ENCODE measurements around the gene RPS3A. TPM values are rescaled to one million over a fixed set of nuclear protein-coding genes. Genes with fewer than 3 reads are reported as not detected.

RPS3A gene
- total and polyA plus RNA-seq, 2 of the 13 experiments (the other 11 are each of a cell fraction or from before 2014, with no cell fraction given), result 3,332 to 3,626 TPM

DNA sequence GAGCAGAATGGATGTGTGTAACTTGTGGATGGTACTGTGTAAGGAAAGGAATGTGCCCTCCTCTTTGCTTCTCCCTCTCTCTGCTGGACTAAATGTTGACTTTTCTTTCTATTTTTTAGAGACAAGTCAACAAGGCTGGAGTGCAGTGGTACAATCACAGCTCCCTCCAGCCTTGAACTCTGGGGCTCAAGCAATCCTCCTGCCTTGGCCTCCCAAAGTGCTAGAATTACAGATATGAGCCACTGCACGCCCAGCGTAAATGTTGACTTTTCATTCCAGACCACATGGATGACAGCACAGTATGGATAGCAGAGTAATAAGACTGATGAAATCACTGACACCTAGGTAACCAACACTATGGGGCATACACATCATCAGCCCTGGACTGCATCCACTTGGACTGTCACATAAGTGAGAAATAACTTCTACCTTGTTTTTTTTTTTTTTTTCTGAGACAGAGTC lies 5.1 kb upstream of the RPS3A start (continued):
- TF ChIP-seq ZBTB40 (IDR thresholded peaks at IDR 0.05) (no peak), ZBTB40 (CRISPR knock-in tag; IDR thresholded peaks at IDR 0.05) (no peak), ZNF180 (CRISPR knock-in tag; IDR thresholded peaks at IDR 0.05; ENCODE audit: borderline replicate concordance, low read depth) (no peak), NR2F1 (CRISPR knock-in tag; IDR thresholded peaks at IDR 0.05) (peak in 1 of 2 experiments; percentile 65; a peak in 2 of 4 replicates), HDAC1 (CRISPR knock-in tag; IDR thresholded peaks at IDR 0.05) (peak; percentile 92), ZNF7 (CRISPR knock-in tag; IDR thresholded peaks at IDR 0.05) (peak; percentile 71; the same call in 1 of the 2 replicates), ZNF101 (CRISPR knock-in tag; IDR thresholded peaks at IDR 0.05; ENCODE audit: borderline replicate concordance, low read depth) (no peak), ZKSCAN8 (CRISPR knock-in tag; IDR thresholded peaks at IDR 0.05; ENCODE audit: borderline replicate concordance) (peak; percentile 87; the same call in 1 of the 2 replicates), ADNP (CRISPR knock-in tag; IDR thresholded peaks at IDR 0.05) (peak; percentile 97), FOXJ3 (CRISPR knock-in tag; IDR thresholded peaks at IDR 0.05; ENCODE audit: borderline replicate concordance) (peak; percentile 51; the same call in 1 of the 2 replicates), TBX2 (CRISPR knock-in tag; IDR thresholded peaks at IDR 0.05; ENCODE audit: borderline replicate concordance) (peak; percentile 77; the same call in 1 of the 2 replicates), ZNF230 (CRISPR knock-in tag; IDR thresholded peaks at IDR 0.05) (0 out of 2 replicates have a peak, but pooled peaks have one; percentile 29), CAMTA2 (CRISPR knock-in tag; IDR thresholded peaks at IDR 0.05; ENCODE audit: borderline replicate concordance) (no peak)
- TF ChIP-seq, protein P1, sequence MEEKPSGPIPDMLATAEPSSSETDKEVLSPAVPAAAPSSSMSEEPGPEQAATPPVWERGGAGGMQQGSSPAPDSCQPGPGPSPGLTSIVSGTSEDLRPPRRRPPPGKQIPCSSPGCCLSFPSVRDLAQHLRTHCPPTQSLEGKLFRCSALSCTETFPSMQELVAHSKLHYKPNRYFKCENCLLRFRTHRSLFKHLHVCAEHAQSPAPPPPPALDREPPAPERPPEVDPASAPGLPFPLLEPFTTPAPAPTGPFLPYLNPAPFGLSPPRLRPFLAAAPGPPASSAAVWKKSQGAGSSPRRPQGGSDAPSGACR (CRISPR knock-in tag; IDR thresholded peaks at IDR 0.05), result 0 out of 2 replicates have a peak, but pooled peaks have one; percentile 20
- TF ChIP-seq, protein P2, sequence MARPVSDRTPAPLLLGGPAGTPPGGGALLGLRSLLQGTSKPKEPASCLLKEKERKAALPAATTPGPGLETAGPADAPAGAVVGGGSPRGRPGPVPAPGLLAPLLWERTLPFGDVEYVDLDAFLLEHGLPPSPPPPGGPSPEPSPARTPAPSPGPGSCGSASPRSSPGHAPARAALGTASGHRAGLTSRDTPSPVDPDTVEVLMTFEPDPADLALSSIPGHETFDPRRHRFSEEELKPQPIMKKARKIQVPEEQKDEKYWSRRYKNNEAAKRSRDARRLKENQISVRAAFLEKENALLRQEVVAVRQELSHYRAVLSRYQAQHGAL (CRISPR knock-in tag; IDR thresholded peaks at IDR 0.05; ENCODE audit: not compliant biosample characterization), result no peak
- TF ChIP-seq, protein P3, sequence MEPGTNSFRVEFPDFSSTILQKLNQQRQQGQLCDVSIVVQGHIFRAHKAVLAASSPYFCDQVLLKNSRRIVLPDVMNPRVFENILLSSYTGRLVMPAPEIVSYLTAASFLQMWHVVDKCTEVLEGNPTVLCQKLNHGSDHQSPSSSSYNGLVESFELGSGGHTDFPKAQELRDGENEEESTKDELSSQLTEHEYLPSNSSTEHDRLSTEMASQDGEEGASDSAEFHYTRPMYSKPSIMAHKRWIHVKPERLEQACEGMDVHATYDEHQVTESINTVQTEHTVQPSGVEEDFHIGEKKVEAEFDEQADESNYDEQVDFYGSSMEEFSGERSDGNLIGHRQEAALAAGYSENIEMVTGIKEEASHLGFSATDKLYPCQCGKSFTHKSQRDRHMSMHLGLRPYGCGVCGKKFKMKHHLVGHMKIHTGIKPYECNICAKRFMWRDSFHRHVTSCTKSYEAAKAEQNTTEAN (CRISPR knock-in tag; conservative IDR thresholded peaks at IDR 0.05), result peak; percentile 82
